GM12801 (cell line): ENCODE results near the gene UGT1A1.

Experiments used
- CTCF ChIP-seq: IDR thresholded peaks from one replicate; pipeline ENCODE4 v1.5.1; 2011; ENCODE audit warnings: control low read depth; ENCODE audit not compliant: insufficient read length; ENCODE audit errors: extremely low read depth

The UGT1A1 gene

GRCh38 chr2:233811732-233812131 is 51.7 kb downstream of the UGT1A1 start:
- no peak for TF ChIP-seq CTCF

- TF ChIP-seq CTCF, result no peak
These were observed 53.4 kb downstream of the UGT1A1 start for GRCh38 chr2:233813236-233814055.

- TF ChIP-seq CTCF, result no peak
These were observed 54.2 kb downstream of the UGT1A1 start for GRCh38 chr2:233814056-233814835.

GRCh38 chr2:233815861-233816260 is 55.8 kb downstream of the UGT1A1 start:
- TF ChIP-seq CTCF, result no peak

- TF ChIP-seq CTCF, result no peak
These were observed 56.3 kb downstream of the UGT1A1 start for GRCh38 chr2:233816334-233816733.

GRCh38 chr2:233816771-233817170 is 56.7 kb downstream of the UGT1A1 start:
- no peak for TF ChIP-seq CTCF

- no peak for TF ChIP-seq CTCF
These were observed 57.4 kb downstream of the UGT1A1 start for GRCh38 chr2:233817361-233817911.
